Astrocyte (in vitro differentiated cells and primary cell): ENCODE data around the gene TBCB. TPM values are rescaled to one million over a fixed set of nuclear protein-coding genes. Genes with fewer than 3 reads are reported as not detected.

Experiments
- DNase-seq: peaks from one replicate; pipeline ENCODE4 v3.0.0-alpha.2; 2010; ENCODE audit warnings: low read depth
- FAIRE-seq: peaks from 2 replicates; lab custom pipeline; 2011; peaks lifted over from hg19 to GRCh38; lab: Jason Lieb, UNC
- H2AFZ ChIP-seq: 2 replicates; pipeline ENCODE4 v1.6.0; 2012; ENCODE audit warnings: low read depth, low read length, inconsistent platforms
- H3K27ac ChIP-seq: 2 replicates; pipeline ENCODE4 v1.5.1; 2011; ENCODE audit warnings: low read depth, low read length, inconsistent platforms
- H3K27me3 ChIP-seq: 2 replicates; pipeline ENCODE4 v1.6.0; 2011; ENCODE audit warnings: low read length, inconsistent platforms; ENCODE audit not compliant: insufficient read depth
- H3K36me3 ChIP-seq: 2 replicates; pipeline ENCODE4 v1.5.1; 2011; ENCODE audit warnings: low read length, inconsistent platforms; ENCODE audit not compliant: insufficient read depth
- H3K4me1 ChIP-seq: 2 replicates; pipeline ENCODE4 v1.5.1; 2011; ENCODE audit warnings: low read length, inconsistent platforms; ENCODE audit not compliant: insufficient read depth
- H3K4me2 ChIP-seq: 2 replicates; pipeline ENCODE4 v1.6.0; 2012; ENCODE audit warnings: low read length, inconsistent platforms
- H3K4me3 ChIP-seq: 2 replicates; pipeline ENCODE4 v1.5.1; 2011; ENCODE audit warnings: low read depth, mild to moderate bottlenecking, low read length, inconsistent platforms; ENCODE audit not compliant: insufficient read depth
- H3K79me2 ChIP-seq: 2 replicates; pipeline ENCODE4 v1.6.0; 2012; ENCODE audit warnings: mild to moderate bottlenecking, low read length, inconsistent platforms; ENCODE audit not compliant: insufficient read depth
- H3K9ac ChIP-seq: 2 replicates; pipeline ENCODE4 v1.6.0; 2012; ENCODE audit warnings: mild to moderate bottlenecking, low read length, inconsistent platforms
- H3K9me3 ChIP-seq: 2 replicates; pipeline ENCODE4 v1.5.1; 2012; ENCODE audit warnings: low read depth, mild to moderate bottlenecking, low read length, inconsistent platforms; ENCODE audit not compliant: insufficient read depth
- H4K20me1 ChIP-seq: 2 replicates; pipeline ENCODE4 v1.6.0; 2012; ENCODE audit warnings: low read length, inconsistent platforms; ENCODE audit not compliant: insufficient read depth
- H3K27ac Mint-ChIP-seq: one replicate; pipeline ENCODE4 v1.8.0; 2021; ENCODE audit warnings: mild to moderate bottlenecking, mixed read lengths; ENCODE audit not compliant: unreplicated experiment
- H3K27me3 Mint-ChIP-seq: one replicate; pipeline ENCODE4 v1.8.0; 2021; ENCODE audit warnings: low read depth, mixed read lengths; ENCODE audit not compliant: unreplicated experiment
- H3K36me3 Mint-ChIP-seq: one replicate; pipeline ENCODE4 v1.8.0; 2021; ENCODE audit warnings: low read depth, mixed read lengths; ENCODE audit not compliant: unreplicated experiment
- H3K4me1 Mint-ChIP-seq: one replicate; pipeline ENCODE4 v1.8.0; 2021; ENCODE audit warnings: low read depth, mixed read lengths; ENCODE audit not compliant: unreplicated experiment
- H3K4me3 Mint-ChIP-seq: one replicate; pipeline ENCODE4 v1.8.0; 2021; ENCODE audit warnings: mild to moderate bottlenecking, moderate library complexity, mixed read lengths; ENCODE audit not compliant: unreplicated experiment
- H3K9me3 Mint-ChIP-seq: one replicate; pipeline ENCODE4 v1.8.0; 2021; ENCODE audit warnings: mild to moderate bottlenecking, mixed read lengths; ENCODE audit not compliant: unreplicated experiment
- CTCF ChIP-seq: IDR thresholded peaks from 2 replicates; pipeline ENCODE4 v1.5.1; 2011; ENCODE audit warnings: low read depth, mild to moderate bottlenecking, inconsistent platforms, low read length, moderate library complexity; ENCODE audit not compliant: insufficient read depth
- EZH2 ChIP-seq: IDR thresholded peaks from 2 replicates; pipeline ENCODE4 v1.6.1; 2012; ENCODE audit warnings: mild to moderate bottlenecking, low read length, inconsistent platforms; ENCODE audit not compliant: insufficient read depth
- total RNA-seq: library from RNA; stranded (reverse); gene quantifications from 2 replicates; pipeline ENCODE4 v1.2.1, GENCODE V29; 2021

Gene TBCB
- total RNA-seq, 1 donor from 2014 or later: 244 TPM

DNA sequence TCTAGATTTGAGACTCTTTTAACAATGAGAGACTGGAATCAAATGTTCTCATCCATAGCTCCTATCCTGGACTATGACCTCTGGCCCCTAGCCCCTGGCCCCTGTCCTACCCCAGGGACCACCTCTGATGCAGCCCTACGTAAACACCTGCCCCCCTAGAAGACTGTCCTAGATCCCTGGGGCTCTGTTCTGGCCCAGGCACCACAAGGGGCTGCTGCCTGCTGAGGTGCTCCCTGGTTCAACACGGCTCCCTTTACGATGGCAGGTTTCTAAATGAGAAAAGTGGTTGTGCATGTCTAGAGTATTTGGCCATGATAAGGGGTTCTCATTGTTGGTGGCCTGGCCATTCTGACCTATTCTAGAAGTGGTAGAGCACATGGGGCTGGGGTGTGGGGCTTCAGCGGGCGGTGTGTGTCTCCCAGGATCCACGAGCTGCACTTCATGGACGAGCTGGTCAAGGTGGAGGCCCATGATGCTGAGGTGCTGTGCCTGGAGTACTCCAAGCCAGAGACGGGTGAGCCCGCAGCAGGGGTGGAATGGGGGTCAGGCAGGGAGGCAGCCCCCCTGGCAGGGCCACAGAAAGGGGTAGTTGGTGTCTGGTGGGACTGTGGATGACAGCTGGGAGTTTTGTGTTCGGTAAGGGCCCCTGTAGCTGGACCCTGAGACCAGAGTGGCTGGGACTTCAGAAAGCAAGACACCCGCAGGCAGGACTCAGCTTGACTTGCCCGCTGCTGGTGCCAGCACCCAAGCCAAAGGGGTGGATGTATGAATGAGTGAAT lies 30.8 kb upstream of the TBCB start:
- Histone ChIP-seq H3K79me2 (no peaks in the 10 kb centered on the region), H4K20me1 (no peaks in the 10 kb centered on the region), H2AFZ (no peak overlapping the region), H3K9me3 (no peaks in the 10 kb centered on the region), H3K27ac (no peak overlapping the region), H3K36me3 (peaks cover 2% of the 10 kb centered on the region), H3K4me3 (no peak overlapping the region), H3K4me1 (no peaks in the 10 kb centered on the region), H3K4me2 (no peak overlapping the region), H3K27me3 (no peaks in the 10 kb centered on the region), H3K9ac (no peak overlapping the region)
- DNase-seq: no peak
- FAIRE-seq: no peak
- H3K27me3 Mint-ChIP-seq: peaks cover 8% of the 10 kb centered on the region
- no peak for TF ChIP-seq EZH2
- TF ChIP-seq CTCF: no peak
- peaks cover 13% of the 10 kb centered on the region for H3K36me3 Mint-ChIP-seq
- no peaks in the 10 kb centered on the region for H3K4me1 Mint-ChIP-seq
- H3K4me3 Mint-ChIP-seq: no peak overlapping the region
- H3K9me3 Mint-ChIP-seq: no peaks in the 10 kb centered on the region
- no peak overlapping the region for H3K27ac Mint-ChIP-seq

DNA sequence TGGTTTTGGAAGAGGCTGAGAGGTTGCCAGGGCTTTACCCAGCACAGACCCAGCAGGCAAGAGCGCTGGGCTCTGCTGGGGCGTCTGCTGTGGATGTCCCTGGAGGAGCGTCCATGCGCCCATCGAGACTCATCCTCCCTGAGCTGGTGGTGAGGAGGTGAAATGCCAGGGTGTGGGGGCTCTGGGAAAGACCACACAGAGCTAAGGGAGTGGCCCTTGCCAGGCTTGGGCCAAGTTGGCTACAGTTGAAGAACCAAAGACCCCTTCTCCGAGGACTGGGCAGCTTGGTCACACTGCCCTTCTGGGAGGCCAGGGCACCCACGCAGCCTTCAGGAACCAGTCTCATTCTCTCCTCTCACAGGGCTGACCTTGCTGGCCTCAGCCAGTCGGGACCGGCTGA lies 28.9 kb upstream of the TBCB start:
- Histone ChIP-seq H3K4me3 (no peak overlapping the region), H4K20me1 (no peaks in the 10 kb centered on the region), H3K9me3 (no peaks in the 10 kb centered on the region), H3K27ac (no peak overlapping the region), H3K4me1 (no peaks in the 10 kb centered on the region), H2AFZ (no peak overlapping the region), H3K9ac (no peak overlapping the region), H3K4me2 (no peak overlapping the region), H3K79me2 (no peaks in the 10 kb centered on the region), H3K36me3 (peaks cover 2% of the 10 kb centered on the region), H3K27me3 (no peaks in the 10 kb centered on the region)
- no peaks in the 10 kb centered on the region for H3K9me3 Mint-ChIP-seq
- TF ChIP-seq EZH2 (no peak), CTCF (no peak)
- H3K27me3 Mint-ChIP-seq: peaks cover 8% of the 10 kb centered on the region
- no peak for DNase-seq
- no peak for FAIRE-seq
- H3K4me1 Mint-ChIP-seq: no peaks in the 10 kb centered on the region
- H3K27ac Mint-ChIP-seq: no peak overlapping the region
- peaks cover 13% of the 10 kb centered on the region for H3K36me3 Mint-ChIP-seq
- H3K4me3 Mint-ChIP-seq: no peak overlapping the region

DNA sequence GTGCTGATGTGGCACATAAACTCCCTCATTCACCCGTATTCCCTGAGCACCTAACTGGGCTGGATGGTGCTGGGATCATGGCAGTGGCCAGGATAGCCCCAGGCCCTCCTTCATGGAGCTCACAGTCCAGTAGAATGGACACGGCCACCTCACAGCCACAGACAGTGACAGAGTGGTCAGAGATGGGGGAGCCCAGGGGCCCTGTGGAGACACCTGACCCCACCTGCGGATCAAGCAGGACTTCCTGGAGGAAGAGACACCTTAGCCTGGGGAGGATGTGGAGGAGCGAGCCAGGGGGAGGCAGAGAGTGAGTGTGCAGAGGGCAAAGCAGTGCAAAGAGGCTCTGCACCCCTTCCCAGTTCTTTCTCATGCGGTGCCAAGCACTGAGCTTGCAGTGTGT lies 25.4 kb upstream of the TBCB start:
- no peaks in the 10 kb centered on the region for H4K20me1 ChIP-seq
- Mint-ChIP-seq H3K9me3 (no peaks in the 10 kb centered on the region), H3K4me1 (no peaks in the 10 kb centered on the region), H3K27me3 (peaks cover 3% of the 10 kb centered on the region), H3K36me3 (peaks cover 6% of the 10 kb centered on the region), H3K4me3 (no peak overlapping the region), H3K27ac (no peak overlapping the region)
- no peak overlapping the region for H3K27ac ChIP-seq
- H2AFZ ChIP-seq: no peak overlapping the region
- no peak for FAIRE-seq
- H3K4me1 ChIP-seq: no peaks in the 10 kb centered on the region
- no peak for DNase-seq
- H3K9ac ChIP-seq: no peak overlapping the region
- TF ChIP-seq EZH2: no peak
- TF ChIP-seq CTCF: no peak
- H3K4me2 ChIP-seq: no peak overlapping the region
- no peaks in the 10 kb centered on the region for H3K79me2 ChIP-seq
- H3K9me3 ChIP-seq: no peaks in the 10 kb centered on the region
- H3K36me3 ChIP-seq: peaks cover under 1% of the 10 kb centered on the region
- H3K4me3 ChIP-seq: no peak overlapping the region
- no peaks in the 10 kb centered on the region for H3K27me3 ChIP-seq
